ENCODE measurements around the gene CCKAR.

CCKAR gene

GRCh38 chr4:26459054-26459755 is 31.1 kb downstream of the CCKAR start:
- peak; percentile 72 for DNase-seq (ENCODE audit: low read depth, low spot score)

GRCh38 chr4:26458157-26458561 is 32.1 kb downstream of the CCKAR start:
- peak; percentile 72 for DNase-seq (ENCODE audit: low read depth, low spot score)

DNA sequence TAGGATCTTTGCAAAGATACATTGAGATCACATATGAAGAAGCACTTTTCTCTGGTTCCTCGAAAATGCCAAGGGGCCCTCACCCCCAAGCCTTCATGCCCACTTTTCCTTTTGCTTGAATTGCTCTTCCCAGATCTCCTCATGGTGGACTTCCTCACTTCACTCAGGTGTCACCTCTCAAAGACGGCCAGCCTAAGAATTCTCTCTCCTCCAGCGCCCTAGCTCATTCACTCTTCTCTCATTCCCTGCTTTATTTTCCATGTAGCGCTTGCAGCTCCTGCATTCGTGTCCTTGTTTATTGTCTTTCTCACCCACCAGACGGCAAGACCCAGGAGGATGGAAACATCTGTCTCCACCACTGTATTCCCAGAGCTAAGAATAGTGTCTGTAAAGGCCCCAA is 32.9 kb downstream of the CCKAR start:
- DNase-seq (ENCODE audit: low read depth, low spot score): no peak

DNA sequence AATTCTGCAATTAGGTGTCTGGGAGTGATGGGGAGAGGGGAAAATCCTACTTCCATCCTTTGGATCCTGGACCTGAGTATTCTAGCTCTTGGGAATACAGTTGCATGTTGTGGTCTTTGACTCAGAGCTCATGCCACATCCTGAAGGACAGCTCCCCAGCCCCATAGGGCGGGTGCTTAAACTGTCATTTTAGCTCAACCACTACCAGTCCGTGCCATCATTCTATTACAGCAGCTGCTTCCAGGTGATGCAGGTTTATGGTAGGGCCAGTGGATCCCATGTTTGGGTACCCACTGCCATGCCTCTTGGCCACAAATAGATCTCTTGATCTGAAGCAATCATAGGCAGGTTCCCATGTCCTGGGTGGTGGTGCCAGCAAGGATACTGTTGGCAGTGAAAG is 34.7 kb downstream of the CCKAR start:
- no peak for DNase-seq (ENCODE audit: low read depth, low spot score)

DNA sequence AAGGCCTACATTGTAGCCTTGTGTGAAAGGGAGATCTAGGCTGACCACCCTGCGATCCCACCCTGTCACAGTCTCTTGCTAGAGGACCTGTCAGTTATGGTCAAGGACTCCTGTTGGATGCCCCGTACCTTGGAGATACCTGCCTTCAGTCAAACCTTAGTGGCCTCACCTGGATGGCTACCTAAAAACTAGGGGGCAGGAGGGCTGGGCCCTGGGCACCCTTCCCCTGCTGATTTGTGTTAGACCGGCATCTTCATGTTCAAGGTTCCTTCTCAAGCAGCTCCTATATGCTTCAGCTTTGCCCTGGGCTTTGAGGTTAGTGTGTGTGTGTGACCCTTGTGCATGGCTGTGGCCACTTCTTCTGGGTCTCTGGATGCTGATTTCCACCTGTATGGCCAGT is 35.3 kb downstream of the CCKAR start:
- DNase-seq (ENCODE audit: low read depth, low spot score): no peak

GRCh38 chr4:26452565-26453531 is 37.4 kb downstream of the CCKAR start:
- DNase-seq (ENCODE audit: low read depth, low spot score): no peak

DNA sequence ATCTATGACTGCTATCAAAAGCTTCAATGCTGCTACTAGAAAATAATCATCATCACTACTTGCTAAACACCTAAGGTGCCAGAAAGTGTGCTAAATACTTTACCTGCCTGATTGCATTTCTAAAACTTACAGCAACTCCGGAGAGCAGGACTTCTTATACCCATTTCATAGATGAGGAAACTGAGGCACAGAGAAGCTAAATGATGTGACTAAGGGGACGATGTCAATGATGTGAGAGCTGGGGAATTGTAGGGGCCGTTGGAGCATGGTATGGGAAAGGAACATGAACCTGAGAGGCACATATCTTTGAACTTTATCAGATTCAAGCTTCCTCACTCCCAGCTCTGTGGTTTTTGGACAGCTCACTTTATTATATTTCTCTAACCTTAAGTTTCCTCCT is 38.7 kb downstream of the CCKAR start:
- no peak for DNase-seq (ENCODE audit: low read depth, low spot score)

GRCh38 chr4:26450418-26450817 is 39.9 kb downstream of the CCKAR start:
- DNase-seq (ENCODE audit: low read depth, low spot score): no peak

DNA sequence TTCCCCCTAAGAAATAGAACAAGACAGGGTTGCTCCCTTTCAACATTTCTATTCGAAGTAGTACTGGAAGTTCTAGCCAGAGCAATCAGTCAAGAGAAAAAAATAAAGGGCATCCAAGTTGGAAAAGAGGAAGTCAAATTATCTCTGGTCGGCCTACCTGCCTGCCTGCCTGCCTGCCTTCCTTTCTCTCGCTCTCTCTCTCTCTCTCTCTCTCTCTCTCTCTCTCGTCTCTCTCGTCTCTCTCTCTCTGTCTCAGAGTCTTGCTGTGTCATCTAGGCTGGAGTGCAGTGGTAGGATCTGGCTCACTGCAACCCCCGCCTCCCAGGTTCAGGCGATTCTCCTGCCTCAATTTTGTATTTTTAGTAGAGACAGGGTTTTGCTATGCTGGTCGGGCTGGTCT is 42.9 kb downstream of the CCKAR start:
- no peak for DNase-seq (ENCODE audit: low read depth, low spot score)

GRCh38 chr4:26441771-26442170 is 48.5 kb downstream of the CCKAR start:
- no peak for DNase-seq (ENCODE audit: low read depth, low spot score)

DNA sequence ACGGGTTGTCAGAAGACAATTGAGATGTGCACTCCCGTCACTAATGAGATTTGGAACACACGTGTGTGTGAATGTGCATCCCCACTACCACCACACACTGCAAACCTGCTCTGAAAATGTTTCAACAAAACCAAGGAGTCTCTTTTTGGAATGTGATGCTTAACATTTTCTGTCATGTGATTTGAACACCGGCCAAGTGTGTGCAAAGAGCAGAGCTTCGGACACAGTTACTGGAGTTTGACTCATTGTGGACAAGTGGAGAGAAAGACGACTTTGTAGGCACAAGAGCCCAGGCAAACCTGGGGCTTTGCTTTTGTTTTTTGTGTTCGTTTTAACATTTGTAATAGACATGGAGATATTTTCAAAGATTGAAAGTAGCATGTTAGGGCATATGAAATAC is 49.2 kb downstream of the CCKAR start:
- peak; percentile 47 for DNase-seq (ENCODE audit: low read depth, low spot score)

DNA sequence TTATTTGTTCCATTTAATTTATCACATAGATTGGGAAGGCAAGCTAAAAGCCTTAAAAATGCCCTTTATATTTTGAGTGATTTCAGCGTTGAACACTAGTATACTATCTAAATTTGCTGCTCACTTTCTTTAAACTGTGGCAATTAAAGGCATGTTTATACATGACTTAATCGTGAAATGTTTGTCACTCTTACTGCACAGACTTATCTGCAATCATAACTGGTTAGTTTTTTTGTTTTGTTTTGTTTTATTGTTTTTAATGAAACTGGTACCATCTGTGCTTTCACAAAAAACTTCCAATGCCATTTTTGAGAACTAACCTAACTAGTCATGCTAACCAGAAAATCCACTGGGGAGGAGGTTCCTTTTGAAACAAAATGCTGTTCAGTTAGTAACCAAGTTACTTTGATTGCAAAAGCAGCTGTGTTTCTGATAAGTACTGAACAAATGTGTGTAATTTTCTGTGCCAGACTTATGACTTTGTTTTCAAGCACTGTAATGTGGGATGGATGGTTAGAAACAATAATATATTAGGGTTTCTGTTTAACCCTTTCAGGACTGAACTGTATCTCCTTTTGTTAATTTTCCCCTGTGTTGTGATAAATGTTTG is 56.1 kb downstream of the CCKAR start:
- no peak for DNase-seq (ENCODE audit: low read depth, low spot score)

DNA sequence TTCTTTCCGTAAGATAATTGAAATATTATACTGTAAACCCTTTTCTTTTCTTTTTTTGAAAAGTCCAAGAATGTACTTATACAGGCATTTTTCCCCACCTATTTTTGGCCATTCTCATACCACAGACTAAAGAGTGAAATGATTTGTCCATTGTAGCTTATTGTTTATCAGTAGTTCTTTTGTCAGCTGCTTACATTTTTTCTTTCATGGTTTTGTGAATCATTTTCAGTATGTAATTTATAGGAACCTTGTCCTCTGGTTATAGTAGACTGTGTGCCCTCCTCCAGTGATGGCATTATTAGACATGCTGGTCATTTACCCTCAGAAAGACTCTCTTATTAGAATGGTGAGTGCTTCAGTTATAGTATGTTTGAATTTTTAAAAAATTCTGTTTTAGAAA is 56.7 kb downstream of the CCKAR start:
- DNase-seq (ENCODE audit: low read depth, low spot score): no peak

DNA sequence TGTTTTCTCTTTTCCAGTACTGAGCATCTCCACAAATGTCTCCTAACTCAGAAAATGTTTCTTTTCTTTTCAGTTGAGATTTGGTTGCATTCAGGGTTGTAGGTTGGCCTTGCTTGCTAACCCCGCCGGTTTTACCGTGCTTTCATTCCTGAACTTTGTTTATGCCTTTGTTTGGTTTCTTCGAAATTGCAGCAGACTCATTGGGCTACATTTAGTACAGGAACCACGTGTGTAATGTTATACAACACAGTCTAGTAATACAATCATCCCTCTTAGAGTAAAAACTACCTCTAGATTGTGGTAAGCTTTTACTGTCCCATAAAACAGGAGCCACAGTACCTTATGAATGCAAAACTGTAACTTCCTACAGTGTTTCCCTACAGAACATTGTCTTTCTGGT is 57.9 kb downstream of the CCKAR start:
- DNase-seq (ENCODE audit: low read depth, low spot score): no peak

- no peak for DNase-seq (ENCODE audit: low read depth, low spot score)
These were observed 58.7 kb downstream of the CCKAR start for GRCh38 chr4:26431461-26432180.

Data from astrocyte of the hippocampus (primary cell).